ENCODE data around the gene OSBPL6. TPM values are rescaled to one million over a fixed set of nuclear protein-coding genes. Genes with fewer than 3 reads are reported as not detected.

OSBPL6 gene
- total and polyA plus RNA-seq, 9 of the 15 experiments (the other 6 are each of a cell fraction or from before 2014, with no cell fraction given) = 3.4 to 12.7 (median 9.3) TPM

GRCh38 chr2:178450774-178451525, 256.6 kb downstream of the OSBPL6 start, which contains the start of the genes PJVK and PRKRA (continued):
- no peak for TF ChIP-seq ATF2 (CRISPR knock-in tag; IDR thresholded peaks at IDR 0.05)
- peak; percentile 43 for TF ChIP-seq DPF2 (IDR thresholded peaks at IDR 0.05)
- TF ChIP-seq EP300 (IDR thresholded peaks at IDR 0.05; ENCODE audit: low read length) = peak; percentile 11; the same call in 1 of the 2 replicates
- TF ChIP-seq BRD4 (IDR thresholded peaks at IDR 0.05) = peak; percentile 44; the same call in 1 of the 2 replicates
- TF ChIP-seq ZBTB7A (IDR thresholded peaks at IDR 0.05; ENCODE audit: borderline replicate concordance, control insufficient read depth, low read depth, low read length) = peak; percentile 99
- no peak for TF ChIP-seq GABPB2 (CRISPR knock-in tag; conservative IDR thresholded peaks at IDR 0.05)
- peak; percentile 94 for TF ChIP-seq MTA3 (IDR thresholded peaks at IDR 0.05; ENCODE audit: borderline replicate concordance)
- TF ChIP-seq TAF1 (IDR thresholded peaks at IDR 0.05; ENCODE audit: control insufficient read depth, extremely low read depth, insufficient read depth, low read length, severe bottlenecking) = peak; percentile 75
- TF ChIP-seq ZFPM2 (CRISPR knock-in tag; IDR thresholded peaks at IDR 0.05) = no peak
- 0 out of 2 replicates have a peak, but pooled peaks have one; percentile 62 for TF ChIP-seq ELF1 (tag; IDR thresholded peaks at IDR 0.05)
- no peak for TF ChIP-seq ZZZ3 (IDR thresholded peaks at IDR 0.05)
- TF ChIP-seq ATF1 (CRISPR knock-in tag; IDR thresholded peaks at IDR 0.05) = no peak; the same call in 1 of the 2 replicates
- peak; percentile 88 for TF ChIP-seq ATF1 (tag; IDR thresholded peaks at IDR 0.05)
- TF ChIP-seq KAT7 (CRISPR knock-in tag; IDR thresholded peaks at IDR 0.05; ENCODE audit: borderline replicate concordance) = peak; percentile 99
- no peak for TF ChIP-seq ZNF766 (CRISPR knock-in tag; conservative IDR thresholded peaks at IDR 0.05)
- TF ChIP-seq MAFG (tag; conservative IDR thresholded peaks at IDR 0.05) = no peak
- 0 out of 2 replicates have a peak, but pooled peaks have one; percentile 7 for TF ChIP-seq ZNF609 (CRISPR knock-in tag; IDR thresholded peaks at IDR 0.05; ENCODE audit: borderline replicate concordance)
- TF ChIP-seq NRF1 (conservative IDR thresholded peaks at IDR 0.05 in 1 of 2, IDR thresholded peaks at IDR 0.05 in 1 of 2) = peak; percentile 80 to 85
- TF ChIP-seq GTF3C2 (IDR thresholded peaks at IDR 0.05; ENCODE audit: borderline replicate concordance, extremely low read depth, insufficient read length) = no peak
